GM18502 (cell line): ENCODE data around the gene SLC29A1.
"Not testable (repeated sequence)": the region's sequence is repeated elsewhere in the genome, so short reads cannot be mapped to it uniquely, and the experiment has no call there.

ENCODE experiments used
- ATAC-seq: cut with Tn5 transposase; IDR thresholded peaks from one replicate; pipeline ENCODE4 v1.9.1; 2021; ENCODE audit warnings: mild to moderate bottlenecking; ENCODE audit not compliant: unreplicated experiment, poor library complexity

SLC29A1 gene

GRCh38 chr6:44221291-44221960, 2.0 kb upstream of the SLC29A1 start:
- ATAC-seq: peak; percentile 50

- no peak for ATAC-seq
These were observed 1.4 kb upstream of the SLC29A1 start for GRCh38 chr6:44221961-44222335.

- no peak for ATAC-seq
These were observed 693 bp upstream of the SLC29A1 start for GRCh38 chr6:44222486-44223318.

- ATAC-seq: peak; percentile 16
These were observed 902 bp downstream of the SLC29A1 start for GRCh38 chr6:44224029-44224964.

- ATAC-seq: no peak
These were observed 1.5 kb downstream of the SLC29A1 start for GRCh38 chr6:44224965-44225305.

GRCh38 chr6:44225579-44226325, 2.4 kb downstream of the SLC29A1 start:
- ATAC-seq: no peak

GRCh38 chr6:44226368-44227147, 3.2 kb downstream of the SLC29A1 start:
- no peak for ATAC-seq

GRCh38 chr6:44227148-44227793, 3.9 kb downstream of the SLC29A1 start:
- no peak for ATAC-seq

- no peak for ATAC-seq
These were observed 4.6 kb downstream of the SLC29A1 start for GRCh38 chr6:44228031-44228430.

GRCh38 chr6:44228433-44228832, 5.0 kb downstream of the SLC29A1 start:
- no peak for ATAC-seq

GRCh38 chr6:44228836-44229235, 5.4 kb downstream of the SLC29A1 start:
- no peak for ATAC-seq

- ATAC-seq: no peak
These were observed 6.1 kb downstream of the SLC29A1 start for GRCh38 chr6:44229376-44230033.

- no peak for ATAC-seq
These were observed 6.8 kb downstream of the SLC29A1 start for GRCh38 chr6:44230034-44230675.

- not testable (repeated sequence) for ATAC-seq
These were observed 8.0 kb downstream of the SLC29A1 start for GRCh38 chr6:44231426-44231825.

GRCh38 chr6:44232676-44233566, 9.5 kb downstream of the SLC29A1 start:
- no peak for ATAC-seq

- ATAC-seq: no peak
These were observed 10.2 kb downstream of the SLC29A1 start for GRCh38 chr6:44233567-44234100.
